ENCODE data around the gene UGT2B10.

UGT2B10 gene

DNA sequence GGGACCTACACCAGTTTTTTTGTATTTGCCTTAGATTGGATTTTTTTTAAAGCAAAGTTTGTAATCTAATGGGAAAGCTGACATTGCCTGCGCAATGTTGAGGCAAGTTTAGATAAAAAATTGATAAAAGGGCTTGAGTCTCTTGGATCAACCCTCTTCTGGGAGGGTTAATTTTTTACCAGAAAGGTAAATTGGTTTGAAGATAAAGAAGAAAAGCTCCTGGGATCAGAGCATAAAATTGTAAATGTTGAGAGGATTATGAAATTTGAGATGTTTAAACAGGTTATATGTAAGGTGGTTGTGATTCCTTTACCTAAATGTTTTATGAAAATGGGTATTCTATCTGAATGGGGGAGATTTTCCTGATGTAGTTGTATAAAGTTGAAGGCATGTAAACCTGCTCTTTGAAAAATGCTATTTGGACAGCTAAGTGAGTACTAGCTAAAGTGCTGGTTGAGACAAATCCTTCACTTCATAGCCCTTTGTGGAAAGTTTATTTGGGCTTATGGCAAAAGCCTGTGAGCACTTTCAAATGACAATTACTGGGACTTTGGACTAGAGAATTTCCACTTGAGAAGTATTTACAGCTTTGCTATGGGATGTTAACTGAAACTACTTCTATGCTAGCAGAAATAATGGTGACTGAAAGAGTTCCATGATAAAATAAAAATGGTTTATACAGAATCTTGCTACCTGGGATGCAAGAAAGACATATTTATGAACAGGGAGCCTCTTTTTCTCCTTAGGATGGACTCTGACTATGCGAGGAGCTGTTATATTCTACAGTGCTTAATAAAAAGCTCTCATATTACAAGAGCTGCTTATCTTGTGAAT lies 56.2 kb downstream of the UGT2B10 start:
- DNase-seq (ENCODE audit: low spot score), result no peak

DNA sequence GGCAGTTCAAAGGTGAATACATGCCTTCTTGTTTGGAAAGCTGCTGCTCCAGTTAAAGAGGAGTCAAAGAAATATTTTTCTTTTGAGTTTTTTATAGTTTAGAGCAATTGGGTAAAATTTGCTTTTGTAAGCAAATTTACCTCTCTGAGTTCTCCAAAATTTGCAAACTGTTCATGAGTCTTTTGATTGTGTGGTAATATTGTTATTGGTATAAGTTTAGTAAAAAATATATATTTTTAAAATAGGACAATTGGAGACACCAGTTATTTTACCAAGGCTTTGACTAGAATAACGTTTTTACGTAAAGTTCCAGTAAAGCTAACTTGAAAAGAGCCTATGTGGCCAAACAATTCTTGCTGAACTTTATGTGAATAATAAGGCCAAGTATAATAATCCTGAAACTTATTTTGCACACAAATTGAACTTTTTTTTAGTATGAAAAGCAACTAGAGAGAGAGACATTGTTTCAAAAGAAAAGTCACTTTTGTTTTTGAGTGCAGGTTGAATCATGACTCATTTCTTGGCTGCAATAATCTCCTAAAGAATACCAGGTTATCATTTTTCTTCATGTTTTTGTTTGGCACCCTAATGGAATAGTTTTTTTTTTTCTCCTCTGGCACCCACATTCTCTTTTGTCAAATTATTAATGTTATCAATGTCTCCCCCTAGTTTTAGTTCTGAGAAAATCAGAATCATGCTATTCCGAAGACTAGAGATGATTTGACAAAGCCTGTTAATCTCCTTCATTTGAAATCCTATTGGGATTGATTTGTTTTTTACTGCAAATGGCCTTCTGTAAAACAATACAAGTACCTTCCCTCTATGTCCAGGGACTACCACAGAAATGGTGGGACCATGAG lies 57.1 kb downstream of the UGT2B10 start:
- no peak for DNase-seq (ENCODE audit: low spot score)

DNA sequence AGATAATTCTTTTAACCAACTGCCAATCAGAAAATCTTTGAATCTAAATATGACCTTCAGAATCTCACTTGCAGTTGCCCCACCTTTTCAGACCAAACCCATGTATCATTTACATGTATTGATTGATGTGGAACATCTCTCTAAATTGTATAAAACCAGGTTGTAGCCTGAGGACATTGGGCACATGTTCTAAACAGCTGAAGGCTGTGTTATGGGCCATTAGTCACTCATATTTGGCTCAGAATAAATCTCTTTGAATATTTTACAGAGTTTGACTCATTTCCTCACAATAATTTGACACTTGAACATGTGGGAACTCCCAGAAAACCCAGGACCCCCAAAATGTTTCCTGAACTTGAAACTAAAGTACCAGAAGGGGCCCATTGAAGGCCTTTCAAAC lies 58.7 kb downstream of the UGT2B10 start:
- no peak for DNase-seq (ENCODE audit: low spot score)

DNA sequence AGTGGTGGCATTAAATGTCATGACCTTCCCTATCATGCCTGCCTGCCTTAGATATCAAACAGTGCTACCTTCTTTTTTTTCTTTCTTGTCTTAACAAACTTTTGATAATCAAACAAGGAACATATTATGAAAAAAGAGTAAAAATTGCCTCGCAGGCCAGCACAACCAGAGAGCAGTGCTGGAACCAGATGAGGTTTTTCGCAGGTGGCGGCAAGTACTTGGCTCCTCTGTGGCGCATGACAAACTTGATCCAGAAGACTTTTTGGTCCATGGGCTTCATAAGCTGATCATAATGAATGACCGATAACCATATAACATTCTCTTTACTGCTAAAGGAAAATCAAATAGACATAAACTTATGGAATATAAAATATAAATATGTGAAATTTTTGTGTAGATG lies 61.8 kb downstream of the UGT2B10 start:
- DNase-seq (ENCODE audit: low spot score), result no peak

DNA sequence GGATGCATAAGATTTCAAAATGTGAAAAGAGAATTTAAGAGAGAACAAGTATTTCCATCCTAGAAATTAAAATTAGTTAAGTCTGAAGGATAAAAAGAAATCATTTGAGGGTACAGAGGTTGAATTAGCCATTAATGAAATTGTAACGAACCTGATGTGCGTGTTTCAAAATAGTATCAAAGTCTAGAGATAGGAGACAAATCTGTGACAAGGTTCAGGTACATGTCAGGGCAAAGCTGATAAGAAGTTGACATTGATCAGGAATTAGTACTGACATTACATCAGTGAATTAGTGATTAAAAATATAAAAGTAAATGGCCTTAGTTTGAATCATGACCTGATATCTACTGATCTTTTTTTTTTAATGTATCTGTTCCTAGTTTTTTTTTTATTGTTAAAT lies 62.3 kb downstream of the UGT2B10 start:
- no peak for DNase-seq (ENCODE audit: low spot score)

Data from AG20443 (cell line).